Neural cell (in vitro differentiated cells): ENCODE data around the gene XIRP2.

Experiments used
- EP300 ChIP-seq: fragments of 450-650 bp; conservative IDR thresholded peaks from 2 replicates; pipeline ENCODE4 v1.6.1; 2014; ENCODE audit warnings: antibody characterized with exemption, mild to moderate bottlenecking, moderate library complexity; ENCODE audit not compliant: poor library complexity, severe bottlenecking
- EZH2 ChIP-seq: fragments of 200-600, 300-800 bp; shearing (Covaris generic), sonication (generic); IDR thresholded peaks from 2 replicates; pipeline ENCODE4 v1.6.1; 2014; ENCODE audit warnings: antibody characterized with exemption, low read length, borderline replicate concordance, mild to moderate bottlenecking; ENCODE audit not compliant: insufficient read depth, poor library complexity, severe bottlenecking
- MXI1 ChIP-seq: fragments of 450-650 bp; conservative IDR thresholded peaks from 2 replicates; pipeline ENCODE4 v1.6.1; 2014; ENCODE audit warnings: antibody characterized with exemption, mild to moderate bottlenecking; ENCODE audit not compliant: poor library complexity, severe bottlenecking
- POLR2AphosphoS5 ChIP-seq: IDR thresholded peaks from 2 replicates; pipeline ENCODE4 v1.6.1; 2012
- RAD21 ChIP-seq: fragments of 450-650 bp; conservative IDR thresholded peaks from 2 replicates; pipeline ENCODE4 v1.6.1; 2014; ENCODE audit warnings: antibody characterized with exemption, mild to moderate bottlenecking, moderate library complexity
- SMC3 ChIP-seq: fragments of 450-650 bp; conservative IDR thresholded peaks from 2 replicates; pipeline ENCODE4 v1.6.1; 2014; ENCODE audit warnings: antibody characterized with exemption, mild to moderate bottlenecking, moderate library complexity; ENCODE audit not compliant: poor library complexity
- TAF1 ChIP-seq: IDR thresholded peaks from 2 replicates; pipeline ENCODE4 v1.6.1; 2012; ENCODE audit warnings: low read depth
- TF ChIP-seq, protein P1 (sequence below): fragments of 450-650 bp; IDR thresholded peaks from 2 replicates; pipeline ENCODE4 v1.5.1; 2014; ENCODE audit warnings: antibody characterized with exemption, mild to moderate bottlenecking, moderate library complexity; ENCODE audit not compliant: poor library complexity, severe bottlenecking
- TF ChIP-seq, protein P2 (sequence below): IDR thresholded peaks from 2 replicates; pipeline ENCODE4 v1.6.1; 2012; ENCODE audit warnings: borderline replicate concordance

DNA sequence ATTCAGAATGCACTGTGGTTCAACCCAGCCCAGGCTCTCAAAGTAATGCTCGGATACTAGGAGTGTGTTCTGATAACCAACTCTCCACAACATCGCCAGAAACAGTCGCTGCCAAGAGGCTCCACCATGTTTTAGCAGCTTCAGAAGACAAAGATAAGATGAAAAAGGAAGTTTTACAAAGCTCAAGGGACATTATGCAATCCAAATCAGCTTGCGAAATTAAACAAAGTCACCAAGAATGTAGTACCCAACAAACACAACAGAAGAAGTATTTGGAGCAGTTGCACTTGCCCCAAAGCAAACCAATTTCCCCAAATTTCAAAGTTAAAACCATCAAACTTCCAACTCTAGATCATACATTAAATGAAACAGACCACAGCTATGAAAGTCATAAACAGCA, 360.9 kb downstream of the XIRP2 start:
- TF ChIP-seq, protein P1, sequence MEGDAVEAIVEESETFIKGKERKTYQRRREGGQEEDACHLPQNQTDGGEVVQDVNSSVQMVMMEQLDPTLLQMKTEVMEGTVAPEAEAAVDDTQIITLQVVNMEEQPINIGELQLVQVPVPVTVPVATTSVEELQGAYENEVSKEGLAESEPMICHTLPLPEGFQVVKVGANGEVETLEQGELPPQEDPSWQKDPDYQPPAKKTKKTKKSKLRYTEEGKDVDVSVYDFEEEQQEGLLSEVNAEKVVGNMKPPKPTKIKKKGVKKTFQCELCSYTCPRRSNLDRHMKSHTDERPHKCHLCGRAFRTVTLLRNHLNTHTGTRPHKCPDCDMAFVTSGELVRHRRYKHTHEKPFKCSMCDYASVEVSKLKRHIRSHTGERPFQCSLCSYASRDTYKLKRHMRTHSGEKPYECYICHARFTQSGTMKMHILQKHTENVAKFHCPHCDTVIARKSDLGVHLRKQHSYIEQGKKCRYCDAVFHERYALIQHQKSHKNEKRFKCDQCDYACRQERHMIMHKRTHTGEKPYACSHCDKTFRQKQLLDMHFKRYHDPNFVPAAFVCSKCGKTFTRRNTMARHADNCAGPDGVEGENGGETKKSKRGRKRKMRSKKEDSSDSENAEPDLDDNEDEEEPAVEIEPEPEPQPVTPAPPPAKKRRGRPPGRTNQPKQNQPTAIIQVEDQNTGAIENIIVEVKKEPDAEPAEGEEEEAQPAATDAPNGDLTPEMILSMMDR = no peak
- TF ChIP-seq, protein P2, sequence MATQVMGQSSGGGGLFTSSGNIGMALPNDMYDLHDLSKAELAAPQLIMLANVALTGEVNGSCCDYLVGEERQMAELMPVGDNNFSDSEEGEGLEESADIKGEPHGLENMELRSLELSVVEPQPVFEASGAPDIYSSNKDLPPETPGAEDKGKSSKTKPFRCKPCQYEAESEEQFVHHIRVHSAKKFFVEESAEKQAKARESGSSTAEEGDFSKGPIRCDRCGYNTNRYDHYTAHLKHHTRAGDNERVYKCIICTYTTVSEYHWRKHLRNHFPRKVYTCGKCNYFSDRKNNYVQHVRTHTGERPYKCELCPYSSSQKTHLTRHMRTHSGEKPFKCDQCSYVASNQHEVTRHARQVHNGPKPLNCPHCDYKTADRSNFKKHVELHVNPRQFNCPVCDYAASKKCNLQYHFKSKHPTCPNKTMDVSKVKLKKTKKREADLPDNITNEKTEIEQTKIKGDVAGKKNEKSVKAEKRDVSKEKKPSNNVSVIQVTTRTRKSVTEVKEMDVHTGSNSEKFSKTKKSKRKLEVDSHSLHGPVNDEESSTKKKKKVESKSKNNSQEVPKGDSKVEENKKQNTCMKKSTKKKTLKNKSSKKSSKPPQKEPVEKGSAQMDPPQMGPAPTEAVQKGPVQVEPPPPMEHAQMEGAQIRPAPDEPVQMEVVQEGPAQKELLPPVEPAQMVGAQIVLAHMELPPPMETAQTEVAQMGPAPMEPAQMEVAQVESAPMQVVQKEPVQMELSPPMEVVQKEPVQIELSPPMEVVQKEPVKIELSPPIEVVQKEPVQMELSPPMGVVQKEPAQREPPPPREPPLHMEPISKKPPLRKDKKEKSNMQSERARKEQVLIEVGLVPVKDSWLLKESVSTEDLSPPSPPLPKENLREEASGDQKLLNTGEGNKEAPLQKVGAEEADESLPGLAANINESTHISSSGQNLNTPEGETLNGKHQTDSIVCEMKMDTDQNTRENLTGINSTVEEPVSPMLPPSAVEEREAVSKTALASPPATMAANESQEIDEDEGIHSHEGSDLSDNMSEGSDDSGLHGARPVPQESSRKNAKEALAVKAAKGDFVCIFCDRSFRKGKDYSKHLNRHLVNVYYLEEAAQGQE = no peak
- TF ChIP-seq POLR2AphosphoS5 (no peak), EZH2 (no peak), RAD21 (no peak), SMC3 (no peak), TAF1 (no peak), EP300 (no peak), MXI1 (no peak)
